CD14-positive monocyte (primary cell): ENCODE results near the gene MAP3K13. TPM values are rescaled to one million over a fixed set of nuclear protein-coding genes. Genes with fewer than 3 reads are reported as not detected.

Source experiments
- DNase-seq, 3 donors: peaks; one replicate each; pipeline ENCODE4 v3.0.0-alpha.2; 2011 to 2022
- H2AFZ ChIP-seq: 2 replicates; pipeline ENCODE4 v1.6.0; 2012; ENCODE audit warnings: mild to moderate bottlenecking, low read depth, low read length, inconsistent platforms; ENCODE audit not compliant: insufficient read depth, poor library complexity, severe bottlenecking
- H3K27ac ChIP-seq, 2 donors: 1 replicate in 1 of 2; 2 replicates in 1 of 2; pipeline ENCODE4 v1.5.1; 2012 to 2013; ENCODE audit warnings: low read length in 2 of 2, control low read depth in 1 of 2, inconsistent platforms in 1 of 2, low read depth in 1 of 2, mild to moderate bottlenecking in 1 of 2
- H3K27me3 ChIP-seq, 2 donors: one replicate each; pipeline versions ENCODE4 v1.6.0 to v1.6.1; 2011 to 2013; ENCODE audit warnings: low read length in 2 of 2; ENCODE audit not compliant: control insufficient read depth in 2 of 2, insufficient read depth in 2 of 2
- H3K36me3 ChIP-seq, 2 donors: replicated peaks in 1 of 2; 1 replicate in 1 of 2; 2 replicates in 1 of 2; pipeline versions ENCODE4 v1.5.1 to v1.6.1; 2012 to 2013; ENCODE audit warnings: low read length in 2 of 2, control low read depth in 1 of 2, inconsistent platforms in 1 of 2, mild to moderate bottlenecking in 1 of 2; ENCODE audit not compliant: insufficient read depth in 2 of 2, control insufficient read depth in 1 of 2
- H3K4me1 ChIP-seq, 2 donors: 1 replicate in 1 of 2; 2 replicates in 1 of 2; pipeline versions ENCODE4 v1.5.1 to v1.6.1; 2012 to 2013; ENCODE audit warnings: low read length in 2 of 2, control low read depth in 1 of 2, inconsistent platforms in 1 of 2, mild to moderate bottlenecking in 1 of 2, moderate library complexity in 1 of 2; ENCODE audit not compliant: insufficient read depth in 2 of 2, control insufficient read depth in 1 of 2
- H3K4me2 ChIP-seq: replicated peaks from 2 replicates; pipeline ENCODE3; 2012; ENCODE audit warnings: low read length, moderate library complexity, mild to moderate bottlenecking; ENCODE audit not compliant: poor library complexity, severe bottlenecking; ENCODE audit errors: extremely low read depth
- H3K4me3 ChIP-seq, 3 experiments: fragments of 200-600 bp in 1 of 3; sonication (generic) in 1 of 3; replicated peaks in 1 of 3; 1 replicate in 2 of 3; 2 replicates in 1 of 3; pipeline ENCODE4 v1.5.1; 2011 to 2013; ENCODE audit warnings: low read length in 3 of 3, mild to moderate bottlenecking in 3 of 3, control low read depth in 2 of 3, low read depth in 2 of 3, inconsistent platforms in 1 of 3, moderate library complexity in 1 of 3
- H3K79me2 ChIP-seq: 2 replicates; pipeline ENCODE4 v1.6.0; 2012; ENCODE audit warnings: mild to moderate bottlenecking, control low read depth, inconsistent platforms, low read length, moderate library complexity; ENCODE audit not compliant: insufficient read depth
- H3K9ac ChIP-seq: 2 replicates; pipeline ENCODE4 v1.6.0; 2017; ENCODE audit warnings: low read length, mild to moderate bottlenecking; ENCODE audit not compliant: insufficient read depth, poor library complexity, severe bottlenecking
- H3K9me3 ChIP-seq, 2 donors: replicated peaks in 1 of 2; 1 replicate in 1 of 2; 2 replicates in 1 of 2; pipeline versions ENCODE4 v1.5.1 to v1.6.1; 2012 to 2013; ENCODE audit warnings: low read length in 2 of 2, control low read depth in 1 of 2; ENCODE audit not compliant: control insufficient read depth in 1 of 2, insufficient read depth in 1 of 2
- H4K20me1 ChIP-seq: 2 replicates; pipeline ENCODE4 v1.6.0; 2012; ENCODE audit warnings: mild to moderate bottlenecking, low read length, control low read depth, moderate library complexity; ENCODE audit not compliant: insufficient read depth
- H3K27ac Mint-ChIP-seq, 7 donors: one replicate each; pipeline ENCODE4 v1.8.0; 2020; ENCODE audit warnings: mild to moderate bottlenecking in 7 of 7, mixed read lengths in 7 of 7, moderate library complexity in 6 of 7, inconsistent platforms in 2 of 7
- H3K27me3 Mint-ChIP-seq, 3 donors: one replicate each; pipeline ENCODE4 v1.8.0; 2021 to 2022; ENCODE audit warnings: low read depth in 3 of 3, mild to moderate bottlenecking in 3 of 3, mixed read lengths in 3 of 3, moderate library complexity in 3 of 3, inconsistent platforms in 1 of 3
- H3K36me3 Mint-ChIP-seq, 2 donors: one replicate each; pipeline ENCODE4 v1.8.0; 2020; ENCODE audit warnings: mixed read lengths in 2 of 2, inconsistent platforms in 1 of 2, mild to moderate bottlenecking in 1 of 2
- H3K4me1 Mint-ChIP-seq: one replicate; pipeline ENCODE4 v1.8.0; 2020; ENCODE audit warnings: mild to moderate bottlenecking, mixed read lengths
- H3K4me3 Mint-ChIP-seq, 2 donors: one replicate each; pipeline ENCODE4 v1.8.0; 2020; ENCODE audit warnings: mild to moderate bottlenecking in 2 of 2, mixed read lengths in 2 of 2, moderate library complexity in 1 of 2
- H3K9me3 Mint-ChIP-seq, 7 donors: one replicate each; pipeline ENCODE4 v1.8.0; 2020 to 2022; ENCODE audit warnings: mixed read lengths in 7 of 7, mild to moderate bottlenecking in 6 of 7, moderate library complexity in 6 of 7, inconsistent platforms in 2 of 7
- CTCF ChIP-seq: fragments of 200-600 bp; IDR thresholded peaks from one replicate; pipeline ENCODE4 v1.8.0; 2022; ENCODE audit warnings: antibody characterized with exemption, mild to moderate bottlenecking
- WGBS: methylation state at CpG from one replicate; pipeline ENCODE4 v1.1.5; 2013; ENCODE audit warnings: missing lambda C conversion rate; ENCODE audit not compliant: insufficient coverage; 5-methylcytosine and 5-hydroxymethylcytosine counted together
- intact Hi-C, 2 donors: fragments of 100-400 bp; cut with micrococcal nuclease; formaldehyde crosslinking; loops; one replicate each; pipeline versions ENCODE4 v1.15.0 to v1.15.1; 2023
- polyA plus RNA-seq, 3 donors: library from polyadenylated mRNA; depleted of rRNA in 1 of 3; unstranded in 2 of 3; stranded (reverse) in 1 of 3; fragments of 300-500 nt in 2 of 3; fragments of >200 nt in 1 of 3; fragmentation: Illumina TruSeq in 2 of 3; gene quantifications; 1 replicate in 2 of 3; 2 replicates in 1 of 3; pipeline ENCODE4 v1.2.3, GENCODE V29; 2012 to 2021

MAP3K13 gene
- polyA plus RNA-seq, 3 donors, result 5.0 to 34.2 (median 30.9) TPM

DNA sequence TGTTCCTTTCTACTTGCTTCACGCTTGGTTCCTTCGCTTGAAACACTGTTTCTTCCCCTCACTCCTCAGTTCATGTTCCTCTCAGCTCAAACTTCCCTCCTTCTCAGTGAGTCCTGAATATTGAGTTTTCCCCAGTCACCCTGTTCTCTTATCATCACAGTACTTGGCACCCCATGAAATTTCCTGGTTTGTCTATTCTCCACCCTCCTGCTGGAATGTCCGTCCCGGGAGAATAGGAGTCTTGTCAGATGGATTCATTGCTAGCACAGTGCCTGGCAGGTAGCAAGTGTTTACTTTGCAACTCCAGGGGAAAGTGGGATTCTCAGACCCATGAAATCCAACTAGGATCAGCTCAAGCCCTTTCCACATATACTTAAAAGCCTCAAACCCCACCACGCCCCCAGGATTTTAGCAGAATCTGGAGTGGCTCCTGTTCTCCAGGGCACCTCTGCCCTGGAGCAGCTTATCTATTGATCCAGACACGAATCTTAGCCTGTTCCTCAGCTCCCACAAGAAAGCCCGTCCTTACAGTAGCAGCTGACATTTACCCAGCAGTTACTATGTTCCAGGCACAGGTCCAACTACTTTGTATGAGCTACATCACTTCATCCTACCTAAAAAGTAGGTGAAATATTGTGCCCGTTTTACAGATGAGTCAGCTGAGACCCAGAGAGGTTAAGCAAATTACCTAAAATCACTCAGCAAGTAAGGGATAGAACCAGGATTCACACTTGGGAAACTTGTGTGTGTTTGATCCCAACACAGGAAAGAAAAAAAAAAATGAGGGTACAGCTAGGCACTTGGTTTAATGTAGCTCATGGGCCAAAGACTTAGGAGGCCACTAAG, 36.8 kb upstream of the MAP3K13 start:
- no peak overlapping the region for H2AFZ ChIP-seq
- Mint-ChIP-seq H3K27ac (peak overlapping the region in 2 of 7 donors; percentile 5 to 11), H3K27me3 (peaks cover 0 to 4% (median 3%) of the 10 kb centered on the region in 3 donors), H3K9me3 (peaks cover 0 to 6% (median 4%) of the 10 kb centered on the region in 7 donors), H3K4me1 (peaks cover 45% of the 10 kb centered on the region), H3K36me3 (peaks cover 5 to 6% of the 10 kb centered on the region in 2 donors), H3K4me3 (no peak overlapping the region)
- no peak for DNase-seq
- H3K4me2 ChIP-seq, result no peak overlapping the region
- H3K4me1 ChIP-seq, result peaks cover 40 to 49% of the 10 kb centered on the region in 2 donors
- 85% methylated on average over 5 of the region's 8 CpGs for WGBS
- no peak overlapping the region for H3K27ac ChIP-seq
- H3K4me3 ChIP-seq, result no peak overlapping the region
- peaks cover 0 to 3% of the 10 kb centered on the region in 2 donors for H3K9me3 ChIP-seq
- H3K27me3 ChIP-seq, result no peaks in the 10 kb centered on the region
- no peak for TF ChIP-seq CTCF
- no peaks in the 10 kb centered on the region for H3K79me2 ChIP-seq
- no peaks in the 10 kb centered on the region for H3K36me3 ChIP-seq
- H4K20me1 ChIP-seq, result no peaks in the 10 kb centered on the region
- intact Hi-C loops, result no loop called here
- no peak overlapping the region for H3K9ac ChIP-seq

DNA sequence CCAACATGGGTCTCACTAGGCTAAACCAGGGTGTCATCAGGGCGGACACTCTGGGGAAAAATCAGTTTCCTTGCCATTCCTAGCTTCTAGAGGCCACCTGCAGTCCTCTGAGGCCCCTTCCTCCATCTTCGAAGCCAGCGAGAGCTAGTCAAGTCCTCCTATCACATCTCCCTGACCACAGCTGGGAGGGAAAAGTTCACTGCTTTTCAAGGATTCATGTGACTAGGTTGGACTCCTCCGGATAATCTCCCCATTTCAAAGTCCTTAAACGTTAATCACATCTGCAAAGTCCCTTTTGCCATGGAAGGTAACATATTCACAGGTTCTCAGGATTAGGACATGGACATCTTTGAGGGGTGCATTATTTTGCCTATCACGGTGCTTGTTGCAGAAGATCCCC, 35.9 kb upstream of the MAP3K13 start:
- H3K79me2 ChIP-seq, result no peaks in the 10 kb centered on the region
- no peak overlapping the region for H3K27ac ChIP-seq
- H3K4me1 ChIP-seq, result peaks cover 46 to 51% of the 10 kb centered on the region in 2 donors
- TF ChIP-seq CTCF, result no peak
- H3K9me3 ChIP-seq, result peaks cover 0 to 3% of the 10 kb centered on the region in 2 donors
- Mint-ChIP-seq H3K4me1 (peaks cover 49% of the 10 kb centered on the region), H3K27me3 (peaks cover 0 to 4% (median 3%) of the 10 kb centered on the region in 3 donors), H3K9me3 (peaks cover 0 to 6% (median 4%) of the 10 kb centered on the region in 7 donors), H3K27ac (no peak overlapping the region), H3K4me3 (no peak overlapping the region), H3K36me3 (peaks cover 5 to 6% of the 10 kb centered on the region in 2 donors)
- H3K27me3 ChIP-seq, result no peaks in the 10 kb centered on the region
- 100% methylated on average over 2 of the region's 6 CpGs for WGBS
- H3K9ac ChIP-seq, result no peak overlapping the region
- no peaks in the 10 kb centered on the region for H4K20me1 ChIP-seq
- DNase-seq, result no peak
- H3K4me2 ChIP-seq, result no peak overlapping the region
- no peaks in the 10 kb centered on the region for H3K36me3 ChIP-seq
- no peak overlapping the region for H3K4me3 ChIP-seq
- H2AFZ ChIP-seq, result no peak overlapping the region
- intact Hi-C loops, result no loop called here
